Gastroesophageal sphincter (tissue), 3 donors: Measurements from ENCODE around the gene CCL26.
"Not testable (repeated sequence)": the region's sequence is repeated elsewhere in the genome, so short reads cannot be mapped to it uniquely, and the experiment has no call there.

ENCODE experiments used
- POLR2A ChIP-seq, 2 donors: fragments of 450-650 bp; IDR thresholded peaks; one replicate each; pipeline ENCODE4 v1.6.1; 2017; ENCODE audit warnings: antibody characterized with exemption in 2 of 2, mild to moderate bottlenecking in 2 of 2, moderate library complexity in 1 of 2
- TF ChIP-seq, protein P1 (sequence below), 4 experiments: fragments of 200-600 bp in 2 of 4; fragments of 450-650 bp in 2 of 4; sonication (generic) in 1 of 4; IDR thresholded peaks; one replicate each; pipeline ENCODE4 v1.5.1; 2017 to 2019; ENCODE audit warnings: antibody characterized with exemption in 4 of 4, mild to moderate bottlenecking in 2 of 4, moderate library complexity in 2 of 4

DNA sequence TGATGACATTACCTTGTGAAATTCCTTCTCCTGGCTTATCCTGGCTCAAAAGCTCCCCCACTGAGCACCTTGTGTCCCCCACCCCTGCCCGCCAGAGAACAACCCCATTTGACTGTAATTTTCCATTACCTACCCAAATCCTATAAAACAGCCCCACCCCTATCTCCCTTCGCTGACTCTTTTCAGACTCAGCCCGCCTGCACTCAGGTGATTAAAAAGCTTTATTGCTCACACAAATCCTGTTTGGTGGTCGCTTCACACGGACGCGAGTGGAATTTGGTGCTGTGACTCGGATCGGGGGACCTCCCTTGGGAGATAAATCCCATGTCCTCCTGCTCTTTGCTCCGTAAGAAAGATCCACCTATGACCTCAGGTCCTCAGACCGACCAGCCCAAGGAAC is 7.0 kb upstream of the CCL26 start:
- TF ChIP-seq, protein P1, sequence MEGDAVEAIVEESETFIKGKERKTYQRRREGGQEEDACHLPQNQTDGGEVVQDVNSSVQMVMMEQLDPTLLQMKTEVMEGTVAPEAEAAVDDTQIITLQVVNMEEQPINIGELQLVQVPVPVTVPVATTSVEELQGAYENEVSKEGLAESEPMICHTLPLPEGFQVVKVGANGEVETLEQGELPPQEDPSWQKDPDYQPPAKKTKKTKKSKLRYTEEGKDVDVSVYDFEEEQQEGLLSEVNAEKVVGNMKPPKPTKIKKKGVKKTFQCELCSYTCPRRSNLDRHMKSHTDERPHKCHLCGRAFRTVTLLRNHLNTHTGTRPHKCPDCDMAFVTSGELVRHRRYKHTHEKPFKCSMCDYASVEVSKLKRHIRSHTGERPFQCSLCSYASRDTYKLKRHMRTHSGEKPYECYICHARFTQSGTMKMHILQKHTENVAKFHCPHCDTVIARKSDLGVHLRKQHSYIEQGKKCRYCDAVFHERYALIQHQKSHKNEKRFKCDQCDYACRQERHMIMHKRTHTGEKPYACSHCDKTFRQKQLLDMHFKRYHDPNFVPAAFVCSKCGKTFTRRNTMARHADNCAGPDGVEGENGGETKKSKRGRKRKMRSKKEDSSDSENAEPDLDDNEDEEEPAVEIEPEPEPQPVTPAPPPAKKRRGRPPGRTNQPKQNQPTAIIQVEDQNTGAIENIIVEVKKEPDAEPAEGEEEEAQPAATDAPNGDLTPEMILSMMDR (IDR thresholded peaks at IDR 0.05) = not testable (repeated sequence)
- TF ChIP-seq POLR2A (IDR thresholded peaks at IDR 0.05) = not testable (repeated sequence)
